Nephron (organoid): Measurements from ENCODE around the gene BIRC3.
"Not testable (repeated sequence)": the region's sequence is repeated elsewhere in the genome, so short reads cannot be mapped to it uniquely, and the experiment has no call there.

Source experiments
- H3K27ac Mint-ChIP-seq, 3 experiments: 2 replicates each; pipeline ENCODE4 v1.8.0; 2020; ENCODE audit warnings: mixed read lengths in 3 of 3, mild to moderate bottlenecking in 2 of 3, moderate library complexity in 1 of 3
- H3K27me3 Mint-ChIP-seq: 2 replicates; pipeline ENCODE4 v1.8.0; 2021; ENCODE audit warnings: low read depth, mild to moderate bottlenecking, moderate library complexity, mixed read lengths
- H3K36me3 Mint-ChIP-seq: 2 replicates; pipeline ENCODE4 v1.8.0; 2020; ENCODE audit warnings: low read depth, mixed read lengths
- H3K4me1 Mint-ChIP-seq: 2 replicates; pipeline ENCODE4 v1.8.0; 2020; ENCODE audit warnings: mixed read lengths
- H3K4me3 Mint-ChIP-seq, 3 experiments: 2 replicates each; pipeline ENCODE4 v1.8.0; 2020; ENCODE audit warnings: mild to moderate bottlenecking in 3 of 3, mixed read lengths in 3 of 3, moderate library complexity in 2 of 3
- H3K9me3 Mint-ChIP-seq: 2 replicates; pipeline ENCODE4 v1.8.0; 2020; ENCODE audit warnings: mixed read lengths
- TF ChIP-seq, protein P1 (sequence below), 3 experiments: fragments of 200-600 bp; sonication (generic); IDR thresholded peaks; one replicate each; pipeline ENCODE4 v1.5.0; 2021; ENCODE audit warnings: antibody characterized with exemption in 3 of 3; ENCODE audit not compliant: unreplicated experiment in 3 of 3

BIRC3 gene

DNA sequence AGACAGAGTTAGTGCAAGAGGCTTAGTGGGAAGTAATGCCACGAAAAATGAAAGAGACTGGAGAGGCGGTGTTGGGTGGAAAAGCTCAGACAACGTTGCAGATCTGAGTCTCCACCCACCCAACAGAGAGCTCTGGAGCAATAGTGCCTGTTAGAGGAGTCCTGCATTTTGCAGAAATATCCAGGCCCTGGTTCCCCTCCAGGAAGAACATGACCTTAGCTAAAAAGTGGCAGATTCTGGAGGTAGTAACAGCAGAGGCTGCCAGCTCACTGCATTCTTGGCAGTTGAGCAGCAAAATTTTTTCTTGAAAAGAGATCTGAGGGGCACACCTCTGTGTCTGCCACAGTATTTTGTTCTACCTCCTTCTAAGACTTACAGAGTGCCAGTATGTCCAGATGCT lies 27.7 kb upstream of the BIRC3 start:
- Mint-ChIP-seq H3K4me3 (no peak overlapping the region), H3K27me3 (no peaks in the 10 kb centered on the region), H3K9me3 (no peaks in the 10 kb centered on the region), H3K36me3 (no peaks in the 10 kb centered on the region), H3K4me1 (peaks cover 29% of the 10 kb centered on the region), H3K27ac (peak overlapping the region in 2 of 3 experiments; percentile 58 to 82)
- TF ChIP-seq, protein P1, sequence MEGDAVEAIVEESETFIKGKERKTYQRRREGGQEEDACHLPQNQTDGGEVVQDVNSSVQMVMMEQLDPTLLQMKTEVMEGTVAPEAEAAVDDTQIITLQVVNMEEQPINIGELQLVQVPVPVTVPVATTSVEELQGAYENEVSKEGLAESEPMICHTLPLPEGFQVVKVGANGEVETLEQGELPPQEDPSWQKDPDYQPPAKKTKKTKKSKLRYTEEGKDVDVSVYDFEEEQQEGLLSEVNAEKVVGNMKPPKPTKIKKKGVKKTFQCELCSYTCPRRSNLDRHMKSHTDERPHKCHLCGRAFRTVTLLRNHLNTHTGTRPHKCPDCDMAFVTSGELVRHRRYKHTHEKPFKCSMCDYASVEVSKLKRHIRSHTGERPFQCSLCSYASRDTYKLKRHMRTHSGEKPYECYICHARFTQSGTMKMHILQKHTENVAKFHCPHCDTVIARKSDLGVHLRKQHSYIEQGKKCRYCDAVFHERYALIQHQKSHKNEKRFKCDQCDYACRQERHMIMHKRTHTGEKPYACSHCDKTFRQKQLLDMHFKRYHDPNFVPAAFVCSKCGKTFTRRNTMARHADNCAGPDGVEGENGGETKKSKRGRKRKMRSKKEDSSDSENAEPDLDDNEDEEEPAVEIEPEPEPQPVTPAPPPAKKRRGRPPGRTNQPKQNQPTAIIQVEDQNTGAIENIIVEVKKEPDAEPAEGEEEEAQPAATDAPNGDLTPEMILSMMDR (IDR thresholded peaks at IDR 0.05; ENCODE audit: unreplicated experiment in 3 of 3): no peak

DNA sequence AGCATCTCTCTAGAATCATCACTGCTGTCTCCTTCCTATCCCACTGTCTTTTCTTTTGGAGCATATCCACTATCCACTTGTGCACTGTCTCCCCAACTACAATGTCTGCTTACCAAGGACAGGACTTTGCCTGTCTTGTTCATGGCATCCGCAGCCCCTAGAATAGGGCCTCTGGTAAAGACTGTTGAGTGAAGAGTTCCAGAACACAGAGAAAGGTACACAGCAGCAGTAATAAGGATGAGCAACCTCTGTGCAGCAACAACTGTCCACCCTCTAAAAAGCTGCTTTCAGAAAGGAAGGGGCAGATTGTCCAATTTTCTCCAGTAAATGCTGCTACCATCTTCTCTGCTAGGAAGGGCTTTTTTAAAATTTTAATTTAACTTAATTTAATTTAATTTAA lies 25.5 kb upstream of the BIRC3 start:
- H3K36me3 Mint-ChIP-seq: no peaks in the 10 kb centered on the region
- H3K4me3 Mint-ChIP-seq: no peak overlapping the region
- H3K27me3 Mint-ChIP-seq: no peaks in the 10 kb centered on the region
- TF ChIP-seq, protein P1 (IDR thresholded peaks at IDR 0.05; ENCODE audit: unreplicated experiment in 3 of 3): no peak
- no peak overlapping the region for H3K27ac Mint-ChIP-seq
- no peaks in the 10 kb centered on the region for H3K9me3 Mint-ChIP-seq
- H3K4me1 Mint-ChIP-seq: peaks cover 29% of the 10 kb centered on the region

- no peaks in the 10 kb centered on the region for H3K27me3 Mint-ChIP-seq
- no peak overlapping the region for H3K4me3 Mint-ChIP-seq
- no peaks in the 10 kb centered on the region for H3K36me3 Mint-ChIP-seq
- no peaks in the 10 kb centered on the region for H3K9me3 Mint-ChIP-seq
- TF ChIP-seq, protein P1 (IDR thresholded peaks at IDR 0.05; ENCODE audit: unreplicated experiment in 3 of 3): no peak
- H3K4me1 Mint-ChIP-seq: peaks cover 25% of the 10 kb centered on the region
- H3K27ac Mint-ChIP-seq: no peak overlapping the region
Observed at GRCh38 chr11:102292933-102293332, 24.4 kb upstream of the BIRC3 start.

- TF ChIP-seq, protein P1 (IDR thresholded peaks at IDR 0.05; ENCODE audit: unreplicated experiment in 3 of 3): peak; percentile 62 to 68 (median 64)
- no peaks in the 10 kb centered on the region for H3K36me3 Mint-ChIP-seq
- peaks cover 14% of the 10 kb centered on the region for H3K4me1 Mint-ChIP-seq
- H3K4me3 Mint-ChIP-seq: no peak overlapping the region
- peaks cover 1% of the 10 kb centered on the region for H3K9me3 Mint-ChIP-seq
- H3K27ac Mint-ChIP-seq: peak overlapping the region in 2 of 3 experiments; percentile 5 to 50
- no peaks in the 10 kb centered on the region for H3K27me3 Mint-ChIP-seq
Observed at GRCh38 chr11:102293873-102294601, 23.2 kb upstream of the BIRC3 start.

- Mint-ChIP-seq H3K9me3 (peaks cover 9% of the 10 kb centered on the region), H3K27ac (no peak overlapping the region), H3K4me3 (no peak overlapping the region), H3K36me3 (no peaks in the 10 kb centered on the region), H3K4me1 (peaks cover 5% of the 10 kb centered on the region), H3K27me3 (no peaks in the 10 kb centered on the region)
- TF ChIP-seq, protein P1 (IDR thresholded peaks at IDR 0.05; ENCODE audit: unreplicated experiment in 3 of 3): no peak
Observed at GRCh38 chr11:102295045-102295444, 22.2 kb upstream of the BIRC3 start.

GRCh38 chr11:102296757-102297156 lies 20.5 kb upstream of the BIRC3 start:
- H3K27me3 Mint-ChIP-seq, H3K4me3 Mint-ChIP-seq, H3K4me1 Mint-ChIP-seq, H3K36me3 Mint-ChIP-seq, H3K27ac Mint-ChIP-seq: not testable (repeated sequence)
- peaks cover 13% of the 10 kb centered on the region for H3K9me3 Mint-ChIP-seq

- H3K9me3 Mint-ChIP-seq: peaks cover 21% of the 10 kb centered on the region
- H3K27me3 Mint-ChIP-seq, H3K36me3 Mint-ChIP-seq, H3K4me3 Mint-ChIP-seq, H3K27ac Mint-ChIP-seq, H3K4me1 Mint-ChIP-seq: not testable (repeated sequence)
Observed at GRCh38 chr11:102300837-102301236, 16.4 kb upstream of the BIRC3 start.
